GM19455 (cell line): Measurements from ENCODE around the gene CTNNBL1.

Experiments used
- ATAC-seq: cut with Tn5 transposase; IDR thresholded peaks from one replicate; pipeline ENCODE4 v1.9.1; 2021; ENCODE audit not compliant: unreplicated experiment

CTNNBL1 gene

GRCh38 chr20:37775200-37775599, 81.4 kb downstream of the CTNNBL1 start:
- ATAC-seq, result no peak

- ATAC-seq, result no peak
Measured at GRCh38 chr20:37776049-37776448, 82.2 kb downstream of the CTNNBL1 start.

- no peak for ATAC-seq
Measured at GRCh38 chr20:37776526-37776925, 82.7 kb downstream of the CTNNBL1 start.

- ATAC-seq, result no peak
Measured at GRCh38 chr20:37777012-37777950, 83.5 kb downstream of the CTNNBL1 start.

- no peak for ATAC-seq
Measured at GRCh38 chr20:37777988-37778659, 84.3 kb downstream of the CTNNBL1 start.

- no peak for ATAC-seq
Measured at GRCh38 chr20:37781626-37782025, 87.8 kb downstream of the CTNNBL1 start.

- no peak for ATAC-seq
Measured at GRCh38 chr20:37786043-37786442, 92.2 kb downstream of the CTNNBL1 start.

GRCh38 chr20:37789408-37789807, 95.6 kb downstream of the CTNNBL1 start:
- no peak for ATAC-seq

- no peak for ATAC-seq
Measured at GRCh38 chr20:37790900-37791299, 97.1 kb downstream of the CTNNBL1 start.

- ATAC-seq, result no peak
Measured at GRCh38 chr20:37796121-37796520, 102.3 kb downstream of the CTNNBL1 start.

GRCh38 chr20:37796733-37797132, 102.9 kb downstream of the CTNNBL1 start:
- no peak for ATAC-seq

- no peak for ATAC-seq
Measured at GRCh38 chr20:37797669-37798175, 103.9 kb downstream of the CTNNBL1 start.

- ATAC-seq, result no peak
Measured at GRCh38 chr20:37798312-37798711, 104.5 kb downstream of the CTNNBL1 start.

GRCh38 chr20:37800618-37801017, 106.8 kb downstream of the CTNNBL1 start:
- no peak for ATAC-seq

- ATAC-seq, result no peak
Measured at GRCh38 chr20:37801921-37802320, 108.1 kb downstream of the CTNNBL1 start.

GRCh38 chr20:37803438-37804307, 109.8 kb downstream of the CTNNBL1 start:
- ATAC-seq, result no peak

GRCh38 chr20:37804584-37805566, 111.0 kb downstream of the CTNNBL1 start:
- ATAC-seq, result no peak

- ATAC-seq, result no peak
Measured at GRCh38 chr20:37807471-37808232, 113.8 kb downstream of the CTNNBL1 start.
